Stomach (tissue), 4 donors: Measurements from ENCODE around the gene GNAI3.

Experiments used
- EP300 ChIP-seq: sonication (generic); formaldehyde crosslinking; IDR thresholded peaks from one replicate; pipeline ENCODE4 v1.6.1; 2017; ENCODE audit warnings: antibody characterized with exemption
- POLR2A ChIP-seq, 4 donors: fragments of 450-650 bp; IDR thresholded peaks; one replicate each; pipeline ENCODE4 v1.6.1; 2016; ENCODE audit warnings: antibody characterized with exemption in 4 of 4, control low read depth in 2 of 4, mild to moderate bottlenecking in 1 of 4, moderate library complexity in 1 of 4
- POLR2AphosphoS5 ChIP-seq, 3 donors: sonication (generic); formaldehyde crosslinking; IDR thresholded peaks; one replicate each; pipeline ENCODE4 v1.6.1; 2016; ENCODE audit warnings: antibody characterized with exemption in 3 of 3
- TF ChIP-seq, protein P1 (sequence below), 7 experiments: fragments of 450-650 bp in 4 of 7; fragments of 200-600 bp in 3 of 7; sonication (generic) in 3 of 7; IDR thresholded peaks; one replicate each; pipeline ENCODE4 v1.5.1; 2016 to 2019; ENCODE audit warnings: antibody characterized with exemption in 7 of 7, control low read depth in 2 of 7, mild to moderate bottlenecking in 1 of 7

DNA sequence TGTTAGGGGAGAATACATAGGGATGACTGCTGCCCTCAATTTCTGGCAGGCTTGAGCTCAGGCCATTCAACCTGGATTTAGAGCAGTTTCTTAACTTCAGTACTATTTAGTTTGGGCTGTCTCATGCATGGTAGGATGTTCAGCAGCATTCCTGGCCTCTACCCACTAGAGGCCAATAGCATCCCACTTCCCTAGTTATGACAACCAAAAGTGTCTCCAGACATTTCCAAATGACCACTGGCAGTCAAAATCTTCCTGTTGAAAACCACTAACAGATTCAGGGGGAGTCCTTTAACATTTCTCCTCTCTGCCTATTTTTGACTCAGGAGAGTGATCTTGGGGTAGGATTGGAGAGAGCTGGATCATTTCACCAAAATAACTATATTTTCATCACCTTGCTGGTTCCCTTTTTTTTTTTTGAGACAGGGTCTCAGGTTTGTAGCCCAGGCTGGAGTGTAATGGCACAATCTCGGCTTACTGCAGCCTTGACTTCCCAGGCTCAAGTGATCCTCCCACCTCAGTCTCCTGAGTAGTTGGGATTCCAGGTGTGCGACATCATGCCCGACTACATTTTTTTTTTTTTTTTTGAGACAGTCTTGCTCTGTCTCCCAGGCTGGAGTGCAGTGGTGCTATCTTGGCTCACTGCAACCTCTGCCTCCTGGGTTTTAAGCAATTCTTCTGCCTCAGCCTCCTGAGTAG is 62.3 kb downstream of the GNAI3 start:
- TF ChIP-seq EP300, result no peak
- no peak for TF ChIP-seq POLR2A (IDR thresholded peaks at IDR 0.05)
- TF ChIP-seq, protein P1, sequence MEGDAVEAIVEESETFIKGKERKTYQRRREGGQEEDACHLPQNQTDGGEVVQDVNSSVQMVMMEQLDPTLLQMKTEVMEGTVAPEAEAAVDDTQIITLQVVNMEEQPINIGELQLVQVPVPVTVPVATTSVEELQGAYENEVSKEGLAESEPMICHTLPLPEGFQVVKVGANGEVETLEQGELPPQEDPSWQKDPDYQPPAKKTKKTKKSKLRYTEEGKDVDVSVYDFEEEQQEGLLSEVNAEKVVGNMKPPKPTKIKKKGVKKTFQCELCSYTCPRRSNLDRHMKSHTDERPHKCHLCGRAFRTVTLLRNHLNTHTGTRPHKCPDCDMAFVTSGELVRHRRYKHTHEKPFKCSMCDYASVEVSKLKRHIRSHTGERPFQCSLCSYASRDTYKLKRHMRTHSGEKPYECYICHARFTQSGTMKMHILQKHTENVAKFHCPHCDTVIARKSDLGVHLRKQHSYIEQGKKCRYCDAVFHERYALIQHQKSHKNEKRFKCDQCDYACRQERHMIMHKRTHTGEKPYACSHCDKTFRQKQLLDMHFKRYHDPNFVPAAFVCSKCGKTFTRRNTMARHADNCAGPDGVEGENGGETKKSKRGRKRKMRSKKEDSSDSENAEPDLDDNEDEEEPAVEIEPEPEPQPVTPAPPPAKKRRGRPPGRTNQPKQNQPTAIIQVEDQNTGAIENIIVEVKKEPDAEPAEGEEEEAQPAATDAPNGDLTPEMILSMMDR (IDR thresholded peaks at IDR 0.05), result no peak
- TF ChIP-seq POLR2AphosphoS5 (IDR thresholded peaks at IDR 0.05), result no peak
